Mesothelial cell of epicardium (in vitro differentiated cells): Measurements from ENCODE around the gene MED27. TPM values are rescaled to one million over a fixed set of nuclear protein-coding genes. Genes with fewer than 3 reads are reported as not detected.

Experiments
- DNase-seq, 2 experiments: peaks; one replicate each; pipeline ENCODE4 v3.0.0; 2021; ENCODE audit warnings: low spot score in 2 of 2; ENCODE audit not compliant: unreplicated experiment in 2 of 2
- H3K27ac Mint-ChIP-seq: 2 replicates; pipeline ENCODE4 v1.8.0; 2021; ENCODE audit warnings: mixed read lengths
- H3K27me3 Mint-ChIP-seq: 2 replicates; pipeline ENCODE4 v1.8.0; 2021; ENCODE audit warnings: low read depth, mixed read lengths
- H3K36me3 Mint-ChIP-seq: 2 replicates; pipeline ENCODE4 v1.8.0; 2021; ENCODE audit warnings: mixed read lengths
- H3K4me1 Mint-ChIP-seq: 2 replicates; pipeline ENCODE4 v1.8.0; 2021; ENCODE audit warnings: mixed read lengths
- H3K4me3 Mint-ChIP-seq: 2 replicates; pipeline ENCODE4 v1.8.0; 2021; ENCODE audit warnings: mild to moderate bottlenecking, moderate library complexity, mixed read lengths
- H3K9me3 Mint-ChIP-seq: 2 replicates; pipeline ENCODE4 v1.8.0; 2021; ENCODE audit warnings: mixed read lengths
- CTCF ChIP-seq: fragments of 200-600 bp; sonication (generic); IDR thresholded peaks from one replicate; pipeline ENCODE4 v1.5.0; 2021; ENCODE audit warnings: antibody characterized with exemption; ENCODE audit not compliant: unreplicated experiment
- total RNA-seq: library from RNA; stranded (reverse); gene quantifications from 3 replicates; pipeline ENCODE4 v1.2.1, GENCODE V29; 2021

The MED27 gene
- total RNA-seq, 1 donor from 2014 or later = 29.0 TPM

GRCh38 chr9:131837836-131838235 is 241.8 kb downstream of the MED27 start:
- H3K27ac Mint-ChIP-seq = no peak overlapping the region
- no peak for DNase-seq
- no peak overlapping the region for H3K4me3 Mint-ChIP-seq
- H3K27me3 Mint-ChIP-seq = peaks cover 3% of the 10 kb centered on the region
- H3K9me3 Mint-ChIP-seq = peaks cover 4% of the 10 kb centered on the region
- H3K36me3 Mint-ChIP-seq = no peaks in the 10 kb centered on the region
- no peaks in the 10 kb centered on the region for H3K4me1 Mint-ChIP-seq
- TF ChIP-seq CTCF = no peak

GRCh38 chr9:131837316-131837715 is 242.4 kb downstream of the MED27 start:
- no peak for DNase-seq
- peaks cover 3% of the 10 kb centered on the region for H3K27me3 Mint-ChIP-seq
- H3K4me1 Mint-ChIP-seq = no peaks in the 10 kb centered on the region
- H3K9me3 Mint-ChIP-seq = peaks cover 4% of the 10 kb centered on the region
- H3K36me3 Mint-ChIP-seq = no peaks in the 10 kb centered on the region
- no peak overlapping the region for H3K4me3 Mint-ChIP-seq
- TF ChIP-seq CTCF = no peak
- H3K27ac Mint-ChIP-seq = no peak overlapping the region

GRCh38 chr9:131836607-131837315 is 242.9 kb downstream of the MED27 start:
- Mint-ChIP-seq H3K4me1 (no peaks in the 10 kb centered on the region), H3K27ac (no peak overlapping the region), H3K9me3 (peaks cover 4% of the 10 kb centered on the region), H3K27me3 (peaks cover 3% of the 10 kb centered on the region), H3K36me3 (no peaks in the 10 kb centered on the region), H3K4me3 (no peak overlapping the region)
- no peak for DNase-seq
- no peak for TF ChIP-seq CTCF

- peaks cover 4% of the 10 kb centered on the region for H3K9me3 Mint-ChIP-seq
- no peak for TF ChIP-seq CTCF
- H3K27ac Mint-ChIP-seq = no peak overlapping the region
- H3K27me3 Mint-ChIP-seq = peaks cover 3% of the 10 kb centered on the region
- H3K4me3 Mint-ChIP-seq = no peak overlapping the region
- no peaks in the 10 kb centered on the region for H3K36me3 Mint-ChIP-seq
- DNase-seq = no peak
- H3K4me1 Mint-ChIP-seq = no peaks in the 10 kb centered on the region
Measured at GRCh38 chr9:131836021-131836420, 243.6 kb downstream of the MED27 start.

GRCh38 chr9:131835151-131835910 is 244.3 kb downstream of the MED27 start:
- peaks cover 3% of the 10 kb centered on the region for H3K27me3 Mint-ChIP-seq
- H3K4me1 Mint-ChIP-seq = no peaks in the 10 kb centered on the region
- no peak overlapping the region for H3K27ac Mint-ChIP-seq
- no peaks in the 10 kb centered on the region for H3K36me3 Mint-ChIP-seq
- peaks cover 4% of the 10 kb centered on the region for H3K9me3 Mint-ChIP-seq
- no peak for DNase-seq
- H3K4me3 Mint-ChIP-seq = no peak overlapping the region
- no peak for TF ChIP-seq CTCF
